Measurements from ENCODE around the gene TBATA.
"Not testable (repeated sequence)": the region's sequence is repeated elsewhere in the genome, so short reads cannot be mapped to it uniquely, and the experiment has no call there.

TBATA gene

DNA sequence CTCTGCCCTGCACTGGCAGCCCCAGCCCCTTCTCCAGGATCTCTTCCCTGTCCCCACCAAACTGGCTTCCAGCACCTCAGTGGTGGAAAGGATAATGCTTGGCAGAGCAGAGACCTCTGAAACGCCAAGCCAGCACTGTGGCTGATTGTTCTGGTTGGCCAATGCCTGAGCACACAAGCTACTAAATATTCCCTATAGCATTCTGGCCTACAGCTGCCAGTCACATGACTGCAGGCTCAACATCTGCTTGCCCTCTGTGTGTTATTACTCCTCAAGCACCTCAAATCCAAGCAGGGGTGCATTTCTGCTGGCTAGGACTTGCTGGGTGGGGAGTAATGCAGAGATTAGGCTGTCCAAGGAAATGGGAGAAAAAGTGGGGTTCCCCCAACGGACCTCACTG, 6.1 kb downstream of the TBATA start:
- DNase-seq = peak in 1 of 4 experiments; percentile 28

DNA sequence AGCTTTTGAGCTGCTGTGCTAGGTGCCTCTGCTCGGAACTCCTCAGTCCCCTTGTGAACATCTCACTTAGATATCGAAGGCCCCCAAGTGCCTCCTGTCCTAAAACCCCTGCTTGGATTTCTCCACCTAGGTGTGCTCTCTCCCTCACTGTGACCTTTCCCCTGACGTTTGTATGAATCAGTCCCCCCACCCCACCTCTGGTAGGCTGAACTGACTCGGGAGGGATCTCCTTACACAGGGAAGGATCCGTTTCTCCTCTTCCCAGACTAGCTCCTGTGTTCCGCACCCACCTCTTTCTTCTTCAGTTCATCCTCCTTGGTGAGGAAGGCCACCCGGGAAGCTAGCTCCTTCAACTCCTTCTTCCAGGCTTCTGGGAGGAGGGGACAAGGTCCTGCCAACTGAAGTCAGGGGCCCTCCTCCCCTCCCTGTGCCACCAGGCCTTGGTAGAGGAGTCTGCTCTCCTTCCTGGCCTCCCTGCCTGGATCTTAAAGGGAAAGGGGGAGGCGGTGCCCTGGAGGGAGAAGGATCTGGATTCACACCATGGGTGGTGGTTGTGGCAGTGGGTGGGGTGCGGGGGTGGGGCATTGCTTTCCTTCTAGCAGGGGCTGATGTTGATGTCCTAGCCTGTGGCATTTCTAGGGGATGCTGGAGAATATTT, 6.8 kb downstream of the TBATA start:
- no peak for DNase-seq

DNA sequence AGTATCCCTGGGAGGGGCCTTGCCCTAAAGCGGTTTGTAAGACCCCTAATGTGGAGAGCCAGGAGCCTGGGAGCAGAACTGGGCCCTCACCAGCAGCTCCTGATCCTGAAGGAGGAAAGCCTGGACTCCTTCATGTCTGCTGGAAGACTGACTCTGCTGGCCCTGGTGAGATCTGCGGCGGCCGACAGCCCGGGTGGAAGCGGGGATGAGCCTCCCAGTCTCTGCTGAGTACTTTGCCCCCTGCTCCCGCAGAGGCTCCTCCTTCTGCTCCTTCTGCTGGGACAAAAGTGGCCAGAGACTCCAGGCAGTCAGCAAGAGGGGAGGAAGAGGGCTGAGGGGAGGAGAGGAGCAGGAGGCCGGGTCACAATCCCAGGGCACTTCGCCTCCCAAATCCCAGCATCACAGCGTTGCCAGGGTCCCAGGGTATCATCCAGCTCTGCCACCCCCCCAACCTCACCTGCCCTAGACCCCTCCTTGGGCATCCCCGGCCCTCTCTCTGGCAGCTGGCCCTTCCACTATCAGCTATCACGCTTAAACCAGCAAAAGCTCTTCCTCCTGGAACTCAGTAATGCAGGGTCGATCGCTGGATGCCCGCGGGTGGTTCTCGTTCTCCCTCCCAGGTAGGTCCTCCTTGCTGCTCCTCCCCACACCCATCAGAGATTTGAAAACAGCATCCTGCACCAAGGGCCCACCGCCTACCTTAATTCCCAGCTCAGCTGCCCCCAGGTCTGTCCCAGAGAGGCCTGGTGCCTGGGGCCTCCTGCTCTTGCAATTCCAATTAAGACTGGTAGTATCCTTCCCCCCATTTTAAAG, 7.9 kb downstream of the TBATA start:
- DNase-seq = no peak

DNA sequence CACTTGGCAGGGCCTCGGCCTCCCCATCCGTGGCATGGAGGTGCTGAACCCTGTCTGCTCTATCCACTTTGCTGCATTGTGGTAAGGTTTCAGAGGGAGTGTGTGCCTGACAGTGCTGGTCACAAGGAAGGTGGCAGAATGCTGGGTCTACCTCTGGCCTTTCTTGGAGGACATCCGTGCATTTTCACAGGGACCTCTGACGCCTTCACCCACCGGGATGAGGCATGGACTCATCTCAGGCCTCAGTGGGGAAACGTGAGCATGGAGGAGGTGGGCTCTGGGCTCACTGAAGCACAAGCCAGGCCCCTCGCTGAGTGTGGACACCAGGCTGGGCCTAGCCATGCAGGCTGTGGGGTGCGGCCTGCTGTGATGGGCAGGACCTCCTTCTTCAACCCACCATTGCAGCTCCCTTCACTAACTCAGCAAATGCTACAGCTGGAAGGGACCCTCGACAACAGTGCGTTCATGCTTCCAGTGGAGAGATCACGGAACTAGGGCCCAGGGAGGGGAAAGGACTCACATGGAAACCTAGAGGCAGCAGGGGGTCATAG, 8.6 kb downstream of the TBATA start:
- no peak for DNase-seq

DNA sequence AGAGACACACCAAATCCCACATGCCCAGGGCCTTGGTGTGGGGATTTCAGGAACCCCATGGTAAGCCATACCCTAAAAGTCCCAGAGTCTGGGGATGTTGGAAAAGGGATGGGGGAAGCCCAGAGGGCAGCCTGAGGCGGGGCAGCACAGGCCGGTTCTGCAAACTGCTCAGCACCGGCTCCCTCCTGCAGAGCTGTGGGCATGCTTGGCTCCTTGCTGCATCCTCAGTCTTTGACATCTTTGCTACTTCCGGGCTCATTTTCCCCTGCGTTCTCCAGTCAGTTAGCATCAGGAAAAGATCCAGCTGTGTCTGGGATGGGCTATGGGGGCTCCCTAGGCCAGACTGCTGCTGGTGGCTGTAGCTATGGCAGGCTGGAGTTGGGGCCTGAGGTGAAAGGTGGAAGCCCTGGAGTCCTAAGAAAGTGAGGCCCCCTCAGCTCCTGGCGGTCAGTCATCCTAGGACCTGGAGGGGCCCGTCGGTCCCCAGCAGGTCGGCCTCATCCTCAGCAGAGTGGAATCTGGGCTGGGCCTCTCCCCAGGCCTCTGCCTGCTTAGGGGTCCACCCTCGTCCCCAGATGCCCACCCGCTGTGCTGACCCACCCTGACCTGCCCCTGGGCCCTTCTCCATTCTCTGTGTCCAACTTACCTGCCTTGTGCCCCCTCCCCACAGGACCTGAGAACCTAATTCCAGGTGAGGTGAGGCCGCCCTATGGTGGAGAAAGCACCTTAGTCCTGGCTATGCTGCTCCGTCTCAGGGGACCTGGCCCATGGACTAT, 9.3 kb downstream of the TBATA start:
- DNase-seq = no peak

DNA sequence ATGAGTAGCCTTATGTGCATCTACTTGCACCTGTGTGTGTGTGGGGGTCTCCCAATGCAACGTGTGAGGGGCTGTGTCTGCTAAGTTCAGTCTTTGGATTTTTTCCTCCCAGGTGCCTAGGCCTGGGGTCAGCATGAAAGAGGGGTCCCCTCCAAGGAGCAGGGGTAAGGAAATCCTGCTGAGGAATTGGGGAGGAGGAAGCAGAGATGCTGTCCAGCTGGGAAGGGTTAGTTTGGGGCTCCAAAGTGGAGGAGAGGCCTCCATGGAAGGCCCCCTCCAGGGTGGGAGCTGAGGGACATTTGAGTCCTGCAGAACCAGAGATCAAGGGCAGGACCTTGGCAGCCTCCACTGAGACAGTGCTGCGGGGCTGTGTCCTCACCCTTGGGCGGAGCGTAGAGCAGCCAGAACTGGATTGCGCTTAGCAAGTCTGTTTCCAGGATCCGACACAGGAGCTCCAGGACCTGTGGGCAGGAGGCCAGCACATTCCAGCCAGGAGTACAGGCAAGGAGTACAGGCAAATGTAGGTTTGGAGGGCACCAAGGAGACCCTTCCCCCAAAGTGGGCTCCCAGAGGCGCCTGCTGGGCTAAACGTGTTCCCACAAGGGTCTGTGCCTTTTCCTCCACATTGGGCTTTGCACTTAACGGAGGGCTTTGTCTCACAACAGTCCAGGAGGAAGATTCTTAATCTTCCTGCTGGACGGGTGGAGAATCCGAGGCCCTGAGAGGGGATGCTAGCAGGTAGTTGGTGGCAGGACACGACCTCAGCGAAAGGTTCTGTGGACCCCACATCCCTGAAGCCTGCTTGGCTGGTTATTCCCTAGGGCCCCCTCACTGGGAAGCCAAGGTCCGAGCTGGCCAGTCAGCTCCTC, 10.1 kb downstream of the TBATA start:
- no peak for DNase-seq

DNA sequence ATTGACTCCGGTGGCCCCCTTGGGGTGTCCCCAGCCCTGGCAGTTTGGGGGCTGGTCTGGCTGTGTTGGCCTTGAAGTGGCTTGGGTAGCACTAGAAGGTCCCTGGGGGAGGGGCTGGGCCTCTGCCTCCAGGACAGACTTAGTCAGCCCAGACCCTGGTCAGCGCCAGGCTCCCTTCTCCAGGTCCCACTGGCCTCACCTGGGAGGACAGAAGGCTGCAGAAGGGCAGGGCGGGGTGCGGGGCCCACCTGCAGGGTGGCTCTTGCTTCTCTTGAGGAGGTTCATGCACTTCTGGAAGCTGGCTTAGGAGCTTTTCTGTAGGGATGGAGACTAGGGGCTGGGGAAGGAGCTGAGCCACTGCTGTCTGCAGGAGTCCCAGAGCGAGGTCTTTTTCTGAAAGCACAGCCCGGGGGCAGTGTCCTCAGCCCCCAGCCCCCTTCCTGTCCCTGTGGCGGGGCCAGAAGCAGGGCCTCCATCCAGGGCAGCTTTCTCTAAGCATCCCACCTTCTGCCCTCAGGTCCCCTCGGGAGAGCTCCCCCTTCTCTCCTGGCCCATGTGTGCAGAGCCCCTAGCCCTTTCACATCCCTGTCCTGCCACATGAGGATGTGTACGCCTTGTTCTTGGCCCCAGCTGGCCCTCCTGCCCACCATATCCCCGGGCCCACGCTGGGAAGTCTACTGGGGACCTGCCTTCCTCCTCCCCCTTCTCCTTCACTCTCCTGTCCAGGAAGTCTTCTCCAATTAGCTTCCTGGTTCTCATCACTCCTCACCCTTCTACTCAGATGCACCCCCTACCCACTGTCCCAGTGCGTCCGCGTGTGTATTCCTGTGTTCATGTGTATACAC, 11.0 kb downstream of the TBATA start:
- DNase-seq = no peak

DNA sequence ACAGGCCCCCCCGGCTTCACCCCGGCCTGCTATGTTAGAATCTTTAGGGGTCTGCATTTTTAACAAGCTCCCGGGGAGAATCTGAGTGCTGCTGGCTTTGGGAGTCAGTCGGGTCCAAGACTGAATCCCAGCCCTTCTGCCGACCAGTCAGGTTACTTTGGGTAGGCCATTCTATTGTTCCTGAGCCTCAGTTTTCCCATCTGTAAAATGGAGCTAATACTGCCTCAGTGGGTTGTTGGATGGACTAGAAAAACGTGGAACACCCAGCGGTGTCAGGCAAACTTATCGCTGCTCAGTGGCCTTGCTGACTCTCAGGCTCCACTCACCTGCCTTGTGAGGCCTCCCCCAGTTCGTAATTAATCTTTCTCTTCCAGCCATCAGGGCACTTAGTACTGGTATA, 11.7 kb downstream of the TBATA start:
- DNase-seq = no peak

DNA sequence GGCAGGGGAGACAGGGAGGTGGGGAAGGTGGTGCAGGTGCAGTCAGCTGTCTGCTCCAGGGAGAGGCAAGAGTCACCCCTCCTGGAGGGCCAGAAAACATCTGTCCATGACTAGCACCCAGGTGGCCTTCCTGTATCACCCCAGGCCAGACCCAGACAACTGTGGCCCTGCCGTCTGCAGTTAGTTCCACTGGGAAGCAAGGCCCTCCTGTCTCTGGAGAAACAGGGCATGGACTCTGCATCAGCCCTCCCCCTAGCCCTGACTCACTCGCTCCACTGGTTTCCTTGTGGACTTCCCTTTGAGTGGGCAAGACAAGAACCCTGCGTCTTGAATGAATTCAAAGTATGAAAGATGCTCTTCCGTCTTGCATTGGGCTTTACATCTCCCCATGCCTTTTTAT, 12.6 kb downstream of the TBATA start:
- peak; percentile 41 to 56 (median 47) for DNase-seq

DNA sequence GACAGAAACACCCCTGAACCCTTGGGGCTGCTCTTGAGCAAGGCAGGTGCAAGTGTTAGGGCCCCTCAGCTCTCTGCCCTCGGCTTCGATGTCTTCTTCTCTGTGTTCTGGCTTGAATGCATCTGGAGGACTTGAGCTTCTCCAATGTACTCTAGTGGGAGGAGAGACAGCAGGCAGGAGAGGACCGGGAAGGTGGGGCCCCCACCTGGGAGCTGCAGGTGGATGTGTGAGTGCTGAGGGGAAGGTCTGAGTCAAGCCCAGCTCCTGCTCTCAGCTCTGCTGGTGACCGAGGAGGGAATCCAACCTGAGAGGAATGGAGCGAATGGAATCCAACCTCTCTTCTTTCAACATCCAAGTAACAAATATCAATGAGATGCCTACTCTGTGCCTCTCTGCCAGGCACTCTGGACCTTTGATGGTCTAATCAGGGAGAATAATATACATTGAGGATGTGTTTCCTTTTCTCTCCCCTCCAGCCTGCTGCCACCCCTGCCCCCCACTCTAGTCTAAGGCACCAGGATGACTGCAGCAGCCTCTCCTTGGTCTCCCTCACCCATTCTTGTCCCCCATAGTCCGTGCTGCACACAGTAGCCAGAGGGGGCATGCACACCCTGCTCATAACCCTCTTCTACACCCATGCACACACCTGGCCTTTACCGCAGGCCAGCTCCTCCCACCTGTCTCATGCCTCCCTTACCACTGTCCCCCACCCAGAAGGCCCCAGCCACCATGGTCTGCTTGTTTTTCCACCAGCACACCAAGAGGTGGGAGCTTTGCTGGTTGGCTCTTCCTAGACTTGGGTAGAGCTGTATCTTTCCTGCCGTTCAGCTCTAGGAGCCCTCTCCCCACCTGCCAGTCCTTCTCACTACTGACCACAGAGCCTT, 13.6 kb downstream of the TBATA start:
- no peak for DNase-seq

DNA sequence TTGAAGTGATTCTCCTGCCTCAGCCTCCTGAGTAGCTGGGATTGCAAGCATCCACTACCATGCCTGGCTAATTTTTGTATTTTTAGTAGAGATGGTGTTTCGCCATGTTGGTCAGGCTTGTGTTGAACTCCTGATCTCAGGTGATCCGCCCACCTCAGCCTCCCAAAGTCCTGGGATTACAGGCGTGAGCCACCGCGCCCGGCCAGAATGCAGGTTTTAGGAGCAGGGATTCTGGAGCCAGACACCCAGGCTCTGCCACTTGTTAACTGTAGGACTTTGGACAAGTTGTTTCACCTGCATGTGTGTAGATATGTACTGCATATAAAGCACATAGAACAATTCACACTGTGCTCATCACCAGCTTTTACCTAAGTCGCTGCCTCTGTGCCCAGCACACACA, 14.7 kb downstream of the TBATA start:
- not testable (repeated sequence) for DNase-seq

DNA sequence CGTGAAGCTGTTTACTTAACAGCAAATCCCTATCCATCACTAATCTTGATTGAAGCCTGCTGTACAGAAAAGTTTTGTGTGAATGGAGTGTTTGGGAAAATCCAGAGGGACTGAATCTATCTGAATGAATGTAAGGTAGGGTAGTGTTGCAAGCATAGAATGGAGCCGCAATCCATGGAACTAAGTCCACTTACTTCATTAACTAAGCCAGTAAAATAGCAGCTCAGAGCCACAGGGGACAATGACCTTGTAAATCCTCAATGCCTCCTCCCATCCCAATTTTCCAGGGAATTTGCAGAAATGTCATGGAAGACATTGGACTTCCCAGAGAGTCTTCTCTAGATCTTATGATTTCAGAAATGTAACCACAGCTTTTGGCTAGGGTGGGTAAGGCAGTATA, 15.2 kb downstream of the TBATA start:
- DNase-seq = no peak

DNA sequence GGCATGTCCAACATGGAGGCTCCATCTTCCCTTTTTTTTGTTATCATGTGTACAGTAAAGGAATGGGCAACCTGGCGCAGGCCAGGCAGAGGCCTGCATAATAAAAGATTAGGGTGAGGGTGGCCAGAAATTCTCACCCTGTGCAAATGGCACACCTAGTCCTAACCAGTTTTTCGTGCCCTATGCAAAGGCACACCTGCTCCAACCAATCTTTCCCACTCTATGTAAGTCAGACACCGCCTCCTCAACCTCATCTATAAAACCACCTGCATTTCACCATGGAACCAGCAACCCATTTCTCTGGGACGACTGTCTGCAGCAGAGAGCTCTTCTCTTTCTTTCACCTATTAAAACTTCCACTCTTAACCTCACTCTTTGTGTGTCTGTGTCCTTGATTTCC, 16.1 kb downstream of the TBATA start:
- DNase-seq = no peak

DNA sequence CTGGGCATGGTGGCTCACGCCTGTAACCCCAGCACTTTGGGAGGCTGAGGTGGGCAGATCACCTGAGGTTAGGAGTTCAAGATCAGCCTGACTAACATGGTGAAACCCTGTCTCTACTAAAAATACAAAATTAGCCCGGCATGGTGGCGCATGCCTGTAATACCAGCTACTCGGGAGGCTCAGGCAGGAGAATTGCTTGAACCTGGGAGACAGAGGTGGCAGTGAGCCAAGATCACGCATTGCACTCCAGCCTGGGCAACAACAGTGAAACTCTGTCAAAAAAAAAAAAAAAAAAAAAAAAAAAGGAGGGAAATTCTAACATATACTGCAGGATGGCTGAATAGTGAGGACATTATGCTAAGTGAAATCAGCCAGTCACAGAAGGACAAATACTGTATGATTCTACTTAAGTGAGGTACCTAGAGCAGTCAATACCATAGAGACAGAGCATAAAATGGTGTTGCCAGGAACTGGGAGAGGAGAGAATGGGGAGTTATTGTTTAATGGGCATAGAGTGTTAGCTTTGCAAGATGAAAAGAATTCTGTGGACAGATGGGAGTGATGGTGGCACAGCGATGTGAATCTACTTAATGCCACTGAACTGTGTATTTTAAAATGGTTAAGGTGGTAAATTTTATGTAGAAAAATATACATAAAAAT, 17.0 kb downstream of the TBATA start:
- not testable (repeated sequence) for DNase-seq

DNA sequence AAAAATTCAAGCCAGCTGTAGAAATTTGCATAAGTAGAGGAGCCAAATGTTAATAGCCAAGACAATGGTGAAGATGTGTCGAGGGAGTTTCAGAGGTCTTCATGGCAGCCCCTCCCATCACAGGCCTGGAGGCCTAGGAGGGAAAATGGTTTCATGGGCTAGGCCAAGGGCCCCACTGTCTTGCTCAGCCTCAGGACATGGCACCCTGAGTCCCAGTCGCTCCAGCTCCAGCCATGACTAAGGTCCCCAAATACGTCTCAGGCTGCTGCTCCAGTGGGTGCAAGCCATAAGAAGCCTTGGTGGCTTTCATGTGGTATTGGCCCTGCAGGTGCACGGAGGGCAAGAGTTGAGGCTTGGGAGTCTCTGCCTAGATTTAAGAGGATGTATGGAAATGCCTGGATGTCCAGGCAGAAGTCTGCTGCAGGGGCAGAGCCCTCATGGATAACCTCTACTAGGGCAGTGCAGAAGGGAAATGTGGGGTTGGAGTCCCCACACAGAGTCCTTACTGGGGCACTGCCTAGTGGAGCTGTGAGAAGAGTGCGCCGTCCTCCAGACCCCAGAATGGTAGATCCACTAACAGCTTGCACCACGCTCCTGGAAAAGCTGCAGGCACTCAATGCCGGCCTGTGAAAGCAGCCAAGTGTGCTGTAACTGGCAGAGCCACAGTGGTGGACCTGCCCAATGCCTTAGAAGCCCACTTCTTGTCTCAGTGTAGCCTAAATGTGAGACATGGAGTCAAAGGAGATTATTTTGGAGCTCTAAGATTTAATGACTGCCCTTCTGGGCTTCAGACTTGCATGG, 19.2 kb downstream of the TBATA start:
- DNase-seq = no peak

DNA sequence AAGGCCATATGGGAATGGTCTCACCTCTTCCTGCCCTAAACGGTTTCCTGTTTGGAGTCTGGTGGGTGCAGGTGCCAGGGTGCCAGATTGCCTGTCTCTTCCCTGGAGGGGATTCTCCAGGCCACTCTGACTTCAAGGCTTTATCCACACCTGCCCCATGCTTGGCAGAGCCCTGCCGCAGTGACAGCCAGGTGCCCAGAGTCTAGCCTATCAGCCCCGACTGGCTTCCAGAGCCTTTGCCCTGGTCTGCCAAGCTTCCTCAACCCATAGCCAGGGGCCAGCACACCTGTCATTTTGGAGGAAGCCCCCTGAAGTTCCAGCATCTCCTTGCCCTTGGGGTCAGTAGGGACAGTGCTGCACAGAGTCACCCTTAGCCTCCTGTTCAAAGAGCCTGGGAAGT, 21.6 kb downstream of the TBATA start:
- no peak for DNase-seq

DNA sequence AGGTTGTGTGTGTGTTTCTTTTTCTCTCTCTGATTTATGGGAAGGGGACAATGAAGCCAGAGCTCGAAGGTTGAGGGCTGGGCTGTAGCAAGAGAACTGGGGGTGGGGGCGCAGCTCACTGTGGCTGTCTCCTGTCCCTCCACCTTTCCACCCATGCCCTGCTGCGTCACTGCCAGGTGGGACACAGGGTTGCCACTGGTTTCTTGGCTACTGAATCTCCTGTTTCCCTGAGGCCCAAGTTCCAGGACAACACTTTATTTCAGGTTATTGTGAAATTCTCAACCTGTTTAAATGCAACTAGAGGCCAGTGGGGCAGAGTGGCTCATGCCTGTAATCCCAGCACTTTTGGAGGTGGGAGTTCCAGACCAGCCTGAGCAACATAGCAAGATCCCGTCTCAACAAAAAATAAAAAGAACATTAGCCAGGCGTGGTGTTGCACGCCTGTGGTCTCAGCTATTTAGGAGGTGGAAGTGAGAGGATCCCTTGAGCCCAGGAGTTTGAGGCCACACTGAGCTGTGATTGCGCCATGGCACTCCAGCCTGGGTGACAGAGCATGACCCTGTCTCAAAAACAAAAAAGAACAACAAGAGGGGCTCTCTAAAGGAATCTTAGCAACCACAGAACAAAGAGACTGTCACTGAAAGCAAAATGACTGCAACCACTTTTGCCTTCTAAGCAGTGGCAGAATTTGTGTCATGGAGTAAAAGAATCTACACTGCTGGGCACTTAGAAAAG, 22.6 kb downstream of the TBATA start:
- DNase-seq = peak; percentile 44 to 68 (median 65)

DNA sequence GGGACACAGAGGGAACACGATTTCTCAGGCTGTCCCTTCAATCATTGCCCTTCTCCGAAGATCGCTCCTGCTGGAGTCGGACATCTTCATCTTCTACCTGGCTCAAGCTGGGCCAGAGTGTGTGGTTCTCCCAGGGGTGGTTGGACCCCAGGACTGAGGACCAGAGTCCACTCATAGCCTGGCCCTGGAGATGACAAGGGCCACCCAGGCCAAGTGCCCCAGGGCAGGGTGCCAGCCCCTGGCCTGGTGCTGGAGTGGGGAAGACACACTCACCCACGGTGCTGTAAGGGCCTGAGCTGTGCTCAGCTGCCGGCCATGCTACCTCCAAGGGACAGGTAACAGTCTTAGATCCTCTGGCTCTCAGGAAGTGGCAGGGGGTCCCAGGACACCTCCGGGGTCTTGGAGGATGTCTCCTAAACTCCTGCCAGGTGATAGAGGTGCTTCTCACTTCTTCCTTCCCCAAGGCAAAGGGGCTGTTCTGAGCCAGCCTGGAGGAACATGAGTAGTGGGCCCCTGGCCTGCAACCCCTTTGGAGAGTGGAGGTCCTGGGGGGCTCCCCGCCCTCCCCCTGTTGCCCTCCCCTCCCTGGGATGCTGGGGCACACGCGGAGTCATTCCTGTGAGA, 23.3 kb downstream of the TBATA start:
- no peak for DNase-seq

All from suppressor macrophage (primary cell).